Fibroblast of lung (primary cell): Measurements from ENCODE around the gene CDH12. TPM values are rescaled to one million over a fixed set of nuclear protein-coding genes. Genes with fewer than 3 reads are reported as not detected.

Experiments
- DNase-seq, 2 donors: peaks; one replicate each; pipeline versions ENCODE4 v3.0.0 to v3.0.0-alpha.2; 2010; ENCODE audit warnings: low read depth in 2 of 2
- H2AFZ ChIP-seq: 2 replicates; pipeline ENCODE4 v1.5.1; 2012; ENCODE audit warnings: low read length, control low read depth, inconsistent platforms
- H3K27ac ChIP-seq: 2 replicates; pipeline ENCODE4 v1.5.1; 2011; ENCODE audit warnings: low read length, control low read depth; ENCODE audit not compliant: insufficient read depth
- H3K27me3 ChIP-seq: 2 replicates; pipeline ENCODE4 v1.5.1; 2011; ENCODE audit warnings: mild to moderate bottlenecking, low read length; ENCODE audit not compliant: control insufficient read depth, insufficient read depth
- H3K36me3 ChIP-seq: 2 replicates; pipeline ENCODE4 v1.5.1; 2011; ENCODE audit warnings: low read length; ENCODE audit not compliant: control insufficient read depth, insufficient read depth
- H3K4me1 ChIP-seq: 2 replicates; pipeline ENCODE4 v1.5.1; 2011; ENCODE audit warnings: low read length; ENCODE audit not compliant: control insufficient read depth, insufficient read depth; ENCODE audit errors: extremely low read depth
- H3K4me2 ChIP-seq: 2 replicates; pipeline ENCODE4 v1.5.1; 2011; ENCODE audit warnings: low read length, control low read depth; ENCODE audit not compliant: insufficient read depth; ENCODE audit errors: extremely low read depth
- H3K4me3 ChIP-seq, 4 experiments: fragments of 200-600 bp in 1 of 4; sonication (generic) in 1 of 4; replicated peaks in 1 of 4; 2 replicates each; pipeline ENCODE4 v1.5.1; 2011 to 2016; ENCODE audit warnings: low read length in 4 of 4, low read depth in 3 of 4, mild to moderate bottlenecking in 3 of 4, control low read depth in 2 of 4, inconsistent platforms in 1 of 4, mixed read lengths in 1 of 4; ENCODE audit not compliant: insufficient read depth in 1 of 4; ENCODE audit errors: control extremely low read depth in 1 of 4
- H3K79me2 ChIP-seq: 2 replicates; pipeline ENCODE4 v1.5.1; 2012; ENCODE audit warnings: mild to moderate bottlenecking, low read length, inconsistent platforms; ENCODE audit not compliant: control insufficient read depth, insufficient read depth
- H3K9ac ChIP-seq: 2 replicates; pipeline ENCODE4 v1.5.1; 2011; ENCODE audit warnings: mild to moderate bottlenecking, low read length, control low read depth; ENCODE audit not compliant: insufficient read depth
- H3K9me3 ChIP-seq: 2 replicates; pipeline ENCODE4 v1.5.1; 2012; ENCODE audit warnings: low read depth, low read length; ENCODE audit not compliant: control insufficient read depth, insufficient read depth
- H4K20me1 ChIP-seq: 2 replicates; pipeline ENCODE4 v1.5.1; 2011; ENCODE audit warnings: low read length; ENCODE audit not compliant: control insufficient read depth, insufficient read depth; ENCODE audit errors: extremely low read depth
- EZH2 ChIP-seq: IDR thresholded peaks from 2 replicates; pipeline ENCODE4 v1.5.1; 2012; ENCODE audit warnings: low read length, control low read depth, mild to moderate bottlenecking; ENCODE audit errors: missing control alignments
- polyA plus RNA-seq, 2 donors: library from polyadenylated mRNA; depleted of rRNA in 1 of 2; stranded (reverse) in 1 of 2; unstranded in 1 of 2; fragments of >200 nt; gene quantifications; 2 replicates each; pipeline ENCODE4 v1.2.1, GENCODE V29; 2011 to 2012; ENCODE audit warnings: missing spikeins in 1 of 2
- total RNA-seq: library from RNA; depleted of rRNA; stranded (reverse); fragments of >200 nt; gene quantifications from 2 replicates; pipeline ENCODE4 v1.2.1, GENCODE V29; 2014
- TF ChIP-seq, protein P1 (sequence below), 2 donors: IDR thresholded peaks in 1 of 2; conservative IDR thresholded peaks in 1 of 2; 1 replicate in 1 of 2; 2 replicates in 1 of 2; pipeline ENCODE4 v1.5.1; 2011 to 2012; ENCODE audit warnings: low read length in 2 of 2, control low read depth in 1 of 2, inconsistent platforms in 1 of 2, low read depth in 1 of 2, mild to moderate bottlenecking in 1 of 2

The CDH12 gene
- total and polyA plus RNA-seq, 2 donors (not counting 1 experiment from before 2014, with no cell fraction given) = 0.02 TPM; not detected in 1

- Histone ChIP-seq H3K4me3 (no peak overlapping the region), H3K9me3 (no peaks in the 10 kb centered on the region), H3K4me2 (no peak overlapping the region), H3K27ac (no peak overlapping the region), H3K27me3 (no peaks in the 10 kb centered on the region), H3K79me2 (no peaks in the 10 kb centered on the region), H3K4me1 (no peaks in the 10 kb centered on the region), H4K20me1 (no peaks in the 10 kb centered on the region), H2AFZ (no peak overlapping the region), H3K36me3 (no peaks in the 10 kb centered on the region), H3K9ac (no peak overlapping the region)
- no peak for DNase-seq
- no peak for TF ChIP-seq EZH2
- TF ChIP-seq, protein P1, sequence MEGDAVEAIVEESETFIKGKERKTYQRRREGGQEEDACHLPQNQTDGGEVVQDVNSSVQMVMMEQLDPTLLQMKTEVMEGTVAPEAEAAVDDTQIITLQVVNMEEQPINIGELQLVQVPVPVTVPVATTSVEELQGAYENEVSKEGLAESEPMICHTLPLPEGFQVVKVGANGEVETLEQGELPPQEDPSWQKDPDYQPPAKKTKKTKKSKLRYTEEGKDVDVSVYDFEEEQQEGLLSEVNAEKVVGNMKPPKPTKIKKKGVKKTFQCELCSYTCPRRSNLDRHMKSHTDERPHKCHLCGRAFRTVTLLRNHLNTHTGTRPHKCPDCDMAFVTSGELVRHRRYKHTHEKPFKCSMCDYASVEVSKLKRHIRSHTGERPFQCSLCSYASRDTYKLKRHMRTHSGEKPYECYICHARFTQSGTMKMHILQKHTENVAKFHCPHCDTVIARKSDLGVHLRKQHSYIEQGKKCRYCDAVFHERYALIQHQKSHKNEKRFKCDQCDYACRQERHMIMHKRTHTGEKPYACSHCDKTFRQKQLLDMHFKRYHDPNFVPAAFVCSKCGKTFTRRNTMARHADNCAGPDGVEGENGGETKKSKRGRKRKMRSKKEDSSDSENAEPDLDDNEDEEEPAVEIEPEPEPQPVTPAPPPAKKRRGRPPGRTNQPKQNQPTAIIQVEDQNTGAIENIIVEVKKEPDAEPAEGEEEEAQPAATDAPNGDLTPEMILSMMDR (conservative IDR thresholded peaks at IDR 0.05 in 1 of 2, IDR thresholded peaks at IDR 0.05 in 1 of 2; ENCODE audit: low read depth in 1 of 2, low read length in 2 of 2) = no peak
These were observed 461.2 kb downstream of the CDH12 start for GRCh38 chr5:22391956-22392355.

DNA sequence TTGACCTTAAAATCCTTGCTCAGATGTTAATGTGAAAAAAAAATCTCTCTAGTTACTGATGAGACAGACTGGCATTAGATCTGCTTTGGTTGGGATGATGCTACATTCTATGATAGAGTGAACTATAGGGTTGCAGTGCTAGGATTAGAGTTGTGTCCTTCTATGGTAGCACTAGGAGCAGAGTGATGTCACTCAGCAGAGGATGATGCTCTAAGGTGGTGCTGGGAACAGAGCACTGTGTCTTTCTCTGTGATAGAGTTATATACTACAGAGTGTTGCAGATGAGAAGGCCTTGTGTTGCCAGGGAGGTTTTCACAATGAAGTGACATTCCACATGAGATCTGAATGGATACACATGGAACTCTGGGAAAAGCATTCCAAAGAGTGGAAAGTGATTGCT, 462.3 kb downstream of the CDH12 start:
- no peak for DNase-seq
- no peaks in the 10 kb centered on the region for H3K4me1 ChIP-seq
- no peaks in the 10 kb centered on the region for H3K79me2 ChIP-seq
- no peak overlapping the region for H3K4me2 ChIP-seq
- no peaks in the 10 kb centered on the region for H4K20me1 ChIP-seq
- TF ChIP-seq, protein P1 (conservative IDR thresholded peaks at IDR 0.05 in 1 of 2, IDR thresholded peaks at IDR 0.05 in 1 of 2; ENCODE audit: low read depth in 1 of 2, low read length in 2 of 2) = no peak
- no peak for TF ChIP-seq EZH2
- H3K9ac ChIP-seq = no peak overlapping the region
- H3K27ac ChIP-seq = no peak overlapping the region
- no peak overlapping the region for H3K4me3 ChIP-seq
- no peak overlapping the region for H2AFZ ChIP-seq
- H3K36me3 ChIP-seq = no peaks in the 10 kb centered on the region
- no peaks in the 10 kb centered on the region for H3K27me3 ChIP-seq
- no peaks in the 10 kb centered on the region for H3K9me3 ChIP-seq

GRCh38 chr5:22372826-22373660, 480.1 kb downstream of the CDH12 start:
- TF ChIP-seq EZH2 = no peak
- TF ChIP-seq, protein P1 (conservative IDR thresholded peaks at IDR 0.05 in 1 of 2, IDR thresholded peaks at IDR 0.05 in 1 of 2; ENCODE audit: low read depth in 1 of 2, low read length in 2 of 2) = no peak
- no peak for DNase-seq
- no peak overlapping the region for H3K4me3 ChIP-seq
- H3K27me3 ChIP-seq = no peaks in the 10 kb centered on the region
- H3K36me3 ChIP-seq = no peaks in the 10 kb centered on the region
- H3K27ac ChIP-seq = no peak overlapping the region
- no peak overlapping the region for H3K9ac ChIP-seq
- H3K79me2 ChIP-seq = no peaks in the 10 kb centered on the region
- no peaks in the 10 kb centered on the region for H4K20me1 ChIP-seq
- no peak overlapping the region for H3K4me2 ChIP-seq
- no peaks in the 10 kb centered on the region for H3K9me3 ChIP-seq
- no peak overlapping the region for H2AFZ ChIP-seq
- H3K4me1 ChIP-seq = no peaks in the 10 kb centered on the region
